Kasumi-1 (cell line): ENCODE measurements around the gene UCHL1.

ENCODE experiments used
- DNase-seq, 2 experiments: peaks; one replicate each; lab custom pipeline; 2025; lab: John Stamatoyannopoulos, UW

UCHL1 gene

DNA sequence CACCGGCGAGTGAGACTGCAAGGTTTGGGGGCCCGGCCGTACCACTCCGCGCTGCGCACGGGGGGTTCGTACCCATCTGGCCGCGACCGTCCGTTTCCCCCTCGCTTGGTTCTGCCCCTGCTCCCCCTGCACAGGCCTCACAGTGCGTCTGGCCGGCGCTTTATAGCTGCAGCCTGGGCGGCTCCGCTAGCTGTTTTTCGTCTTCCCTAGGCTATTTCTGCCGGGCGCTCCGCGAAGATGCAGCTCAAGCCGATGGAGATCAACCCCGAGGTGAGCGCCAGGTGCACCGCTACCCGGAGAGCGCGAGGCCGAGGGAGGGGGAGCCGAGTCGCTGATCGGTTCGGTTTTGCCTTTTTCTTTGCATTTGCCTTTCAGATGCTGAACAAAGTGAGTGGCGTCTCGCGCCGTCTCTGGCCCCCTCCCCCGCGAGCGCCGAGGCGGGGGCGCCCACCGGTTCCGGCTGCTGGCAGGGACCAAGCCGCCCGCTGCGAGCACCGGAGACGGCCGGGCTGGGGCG, at the start of gene UCHL1:
Gene UCHL1, plus strand, starts transcription at position 189 of the 517 bp plus-strand sequence. Its CDS starts 49 bp downstream, at position 238.
- no peak for DNase-seq

DNA sequence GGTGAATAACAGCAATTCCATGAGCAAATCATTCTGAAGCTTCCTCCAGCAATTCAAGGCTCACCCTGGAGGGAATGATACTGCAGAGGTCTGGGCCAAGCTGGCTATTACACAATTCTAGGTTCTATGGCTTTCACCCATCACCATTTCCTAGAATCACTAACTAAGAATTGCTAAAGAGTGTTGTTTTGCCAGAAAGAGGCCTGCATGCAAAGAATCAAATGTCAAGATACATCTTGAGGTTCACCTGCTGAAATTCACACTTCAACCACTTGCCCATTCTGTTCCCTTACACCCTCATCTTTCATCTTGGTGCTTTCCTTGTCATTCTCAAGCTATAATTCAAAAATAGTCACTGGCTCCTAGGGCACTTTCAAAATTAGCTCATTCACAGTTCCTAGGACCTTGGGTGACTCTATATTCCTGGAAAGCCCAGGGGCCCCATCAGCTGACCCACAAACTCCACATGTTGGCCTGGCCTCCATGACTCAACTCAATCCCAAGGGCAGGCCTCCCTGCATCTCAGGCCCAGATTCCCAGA, 49.4 kb upstream of the UCHL1 start:
- DNase-seq, result no peak

DNA sequence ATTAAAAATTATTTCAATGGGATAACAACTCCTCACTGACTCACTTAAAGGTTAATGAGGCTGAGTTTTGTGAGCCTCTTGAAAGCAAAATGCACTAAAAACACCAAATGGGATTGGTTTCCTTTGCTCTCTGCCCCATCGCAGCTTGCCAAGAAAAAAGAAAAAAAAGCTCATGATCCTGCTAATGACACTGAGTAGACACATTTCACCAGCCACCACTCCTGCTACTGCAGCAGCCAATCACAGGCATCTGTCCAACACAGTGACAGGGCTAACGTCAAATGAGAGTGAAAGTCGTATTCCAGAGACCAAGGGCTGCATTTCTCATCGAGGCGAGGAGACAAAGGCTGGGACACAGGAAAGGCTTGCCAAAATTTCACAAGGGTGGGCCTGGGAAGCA, 47.5 kb upstream of the UCHL1 start:
- no peak for DNase-seq

DNA sequence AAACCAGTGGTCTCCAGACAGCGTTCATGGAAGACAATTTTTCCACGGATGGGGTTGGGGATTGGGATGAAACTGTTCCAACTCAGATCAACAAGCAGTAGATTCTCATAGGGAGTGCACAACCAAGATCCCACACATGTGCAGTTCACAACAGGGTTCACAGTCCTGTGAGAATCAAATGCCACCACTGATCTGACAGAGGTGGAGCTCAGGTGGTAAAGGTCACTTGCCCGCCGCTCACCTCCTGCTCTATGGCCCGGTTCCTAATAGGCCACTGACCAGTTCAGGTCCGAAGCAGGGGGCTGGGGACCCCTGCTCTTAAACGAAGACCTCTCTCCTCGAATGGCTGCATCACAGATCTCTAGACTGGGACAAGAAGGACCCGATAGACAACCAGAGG, 46.8 kb upstream of the UCHL1 start:
- no peak for DNase-seq

DNA sequence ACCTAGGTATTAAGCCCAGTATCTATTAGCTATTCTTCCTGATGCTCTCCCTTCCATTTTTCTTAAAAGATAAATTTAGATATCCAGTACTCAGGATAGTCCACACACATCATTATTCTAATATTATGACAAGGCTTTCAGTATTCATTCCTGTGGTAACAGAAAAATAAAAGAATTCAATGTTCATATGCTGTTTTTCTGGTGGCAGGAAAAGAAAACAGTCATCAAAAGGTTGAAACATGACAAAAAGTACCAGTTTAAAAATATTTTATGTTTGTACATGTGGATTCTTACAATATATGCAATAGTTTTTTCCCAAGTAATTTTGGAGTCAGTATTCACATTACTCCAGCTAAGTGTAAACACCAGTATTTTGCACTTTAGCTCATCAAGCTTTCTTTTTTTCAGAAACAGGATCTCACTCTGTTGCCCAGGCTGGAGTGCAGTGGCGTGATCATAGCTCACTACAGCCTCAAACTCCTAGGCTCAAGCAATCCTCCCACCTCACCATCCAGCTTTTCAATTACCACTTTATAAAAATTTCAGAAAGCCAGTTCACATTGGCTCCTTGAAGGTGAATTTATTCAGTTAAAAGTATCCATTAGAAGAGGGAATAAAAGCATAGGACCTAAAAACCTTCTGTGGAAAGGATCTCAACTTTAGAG, 44.6 kb upstream of the UCHL1 start:
- no peak for DNase-seq

DNA sequence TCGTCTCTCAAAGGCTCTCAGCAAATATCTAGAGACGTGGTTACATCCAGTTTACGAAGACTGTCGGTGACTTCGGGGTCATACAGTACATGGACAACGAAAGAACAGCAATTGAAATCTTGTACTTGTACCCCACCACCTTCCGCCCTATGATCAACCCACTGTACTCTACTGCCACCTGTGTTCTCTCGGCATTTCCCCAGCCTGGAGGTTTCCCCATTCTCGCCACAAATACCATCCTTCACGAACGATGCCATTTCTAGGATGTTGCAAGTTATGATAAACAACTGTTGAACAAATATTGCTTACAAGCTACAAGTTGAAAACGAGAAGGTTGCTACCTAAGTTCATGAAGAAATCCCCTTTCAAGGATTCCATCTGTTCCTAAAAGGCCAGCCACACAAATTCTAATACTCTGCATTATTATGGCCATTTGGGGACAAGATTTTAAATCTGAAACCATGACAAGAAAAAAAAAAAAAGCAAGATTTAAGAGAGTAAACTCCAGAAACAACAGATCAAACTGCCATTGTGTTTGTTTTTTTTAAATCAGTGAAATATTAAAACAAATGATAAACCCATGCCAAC, 44.0 kb upstream of the UCHL1 start:
- DNase-seq, result peak; percentile 23 to 54

DNA sequence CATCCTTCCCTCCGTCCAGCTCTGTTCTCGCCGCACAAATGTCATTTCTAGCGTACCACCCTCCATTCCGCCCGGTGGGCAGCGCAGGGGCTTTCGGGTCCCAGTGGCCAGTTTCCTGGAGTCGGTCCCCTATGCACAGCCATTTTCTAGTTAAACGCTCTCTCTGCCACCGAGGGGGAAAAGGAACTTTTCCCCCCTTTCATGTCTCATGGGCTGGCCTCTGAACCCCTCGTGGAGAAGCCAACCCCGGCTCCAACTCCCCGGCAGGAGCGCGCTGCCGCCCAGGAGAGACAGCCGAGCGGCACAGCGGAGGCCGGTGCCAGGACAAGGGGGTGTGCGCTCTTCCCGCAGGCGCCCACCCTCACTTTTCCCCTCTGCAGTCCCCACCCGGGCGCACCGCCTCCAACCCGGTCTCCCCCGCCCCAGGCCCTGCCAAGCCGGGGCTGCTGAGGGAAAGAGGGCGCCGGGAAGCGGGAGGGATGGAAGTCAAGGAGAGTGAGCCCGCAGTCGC, 43.0 kb upstream of the UCHL1 start:
- DNase-seq, result peak in 1 of 2 experiments; percentile 21

DNA sequence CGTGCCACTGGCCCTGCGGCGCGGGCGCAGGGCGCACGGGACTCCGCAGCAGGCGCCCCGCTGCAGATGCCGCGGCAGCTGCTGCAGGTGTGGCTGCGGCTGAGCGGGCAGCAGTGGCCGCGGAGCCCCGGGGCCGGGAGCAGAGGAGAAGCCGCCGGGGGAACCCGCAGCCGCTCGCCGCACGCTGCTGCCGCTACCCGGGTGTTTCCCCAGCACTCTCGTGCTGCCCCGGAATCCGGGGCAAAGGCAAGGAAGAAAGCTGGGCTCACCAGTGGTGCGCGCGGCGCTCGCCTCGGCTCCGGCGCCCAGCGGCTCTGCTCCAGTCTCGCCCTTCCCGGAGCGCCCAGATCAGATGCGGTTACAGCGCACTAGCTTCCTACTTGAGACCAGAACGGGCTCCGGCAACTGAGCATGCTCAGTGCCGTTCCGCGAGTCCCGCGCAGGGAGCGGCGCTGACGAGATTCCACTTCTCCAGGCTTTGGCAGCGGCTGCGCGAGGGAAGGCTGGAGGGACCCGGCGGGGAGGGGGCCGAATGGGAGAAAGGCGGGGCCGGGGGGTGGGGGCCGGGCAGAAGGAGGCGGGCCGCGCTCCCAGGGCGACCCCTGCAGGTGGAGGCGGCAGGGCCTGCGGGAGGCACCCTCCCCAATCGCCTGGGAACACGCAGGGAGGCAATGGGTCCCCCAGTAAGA, 42.4 kb upstream of the UCHL1 start, which contains the start of gene APBB2:
Gene APBB2, minus strand, starts transcription at position 407 of the 689 bp plus-strand sequence. CDS start 181,288 bp downstream, outside the sequence.
- peak; percentile 90 to 93 for DNase-seq

DNA sequence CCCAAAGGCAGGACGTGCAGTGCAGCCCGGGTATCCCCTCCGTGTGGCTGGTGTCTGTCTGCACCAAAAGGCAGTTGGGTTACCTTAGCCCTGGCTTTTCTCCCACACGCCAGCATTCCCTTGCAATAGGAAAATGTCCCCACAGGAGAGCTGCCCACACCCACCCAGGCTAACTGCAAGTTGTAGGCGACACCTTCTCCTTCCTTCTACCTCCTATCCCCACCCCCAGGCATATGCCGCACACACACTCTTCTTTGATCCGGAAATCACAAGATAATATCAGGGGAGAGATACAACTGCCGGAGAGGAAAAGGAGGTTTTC, 41.9 kb upstream of the UCHL1 start:
- DNase-seq, result no peak

DNA sequence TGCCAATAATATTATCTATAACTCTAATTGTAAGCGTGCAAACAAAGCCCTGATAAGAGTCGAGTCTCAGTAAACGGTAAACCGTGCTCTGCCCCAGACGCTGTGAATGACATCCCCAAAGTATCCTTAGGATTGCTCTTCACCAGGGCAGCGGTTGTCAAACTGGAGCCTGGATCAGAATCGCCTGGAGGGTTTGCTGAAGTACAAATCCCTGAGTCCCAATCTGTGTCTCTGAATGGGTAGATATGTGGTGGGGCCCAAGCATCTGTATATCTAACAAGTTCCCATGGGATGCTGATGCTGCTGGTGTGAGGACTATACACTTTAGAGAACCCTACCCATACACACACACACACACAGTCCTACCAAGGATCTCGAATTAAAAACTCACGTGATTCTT, 41.6 kb upstream of the UCHL1 start:
- no peak for DNase-seq

DNA sequence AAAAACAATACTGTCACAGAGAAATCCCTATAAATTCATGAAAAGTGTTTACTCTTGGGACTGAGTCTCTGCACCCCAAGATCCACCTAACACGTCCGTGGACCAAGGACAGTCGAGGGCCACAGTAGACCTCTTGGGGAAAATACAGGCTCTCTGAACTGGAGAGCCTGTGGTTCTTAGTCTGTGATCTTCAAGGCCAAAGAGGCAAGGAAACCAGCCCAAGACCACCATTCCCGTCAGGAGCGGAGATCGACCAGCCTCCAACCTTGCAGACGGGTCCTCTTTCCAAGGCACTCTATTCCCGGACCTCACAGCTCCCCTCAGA, 40.8 kb upstream of the UCHL1 start:
- no peak for DNase-seq

DNA sequence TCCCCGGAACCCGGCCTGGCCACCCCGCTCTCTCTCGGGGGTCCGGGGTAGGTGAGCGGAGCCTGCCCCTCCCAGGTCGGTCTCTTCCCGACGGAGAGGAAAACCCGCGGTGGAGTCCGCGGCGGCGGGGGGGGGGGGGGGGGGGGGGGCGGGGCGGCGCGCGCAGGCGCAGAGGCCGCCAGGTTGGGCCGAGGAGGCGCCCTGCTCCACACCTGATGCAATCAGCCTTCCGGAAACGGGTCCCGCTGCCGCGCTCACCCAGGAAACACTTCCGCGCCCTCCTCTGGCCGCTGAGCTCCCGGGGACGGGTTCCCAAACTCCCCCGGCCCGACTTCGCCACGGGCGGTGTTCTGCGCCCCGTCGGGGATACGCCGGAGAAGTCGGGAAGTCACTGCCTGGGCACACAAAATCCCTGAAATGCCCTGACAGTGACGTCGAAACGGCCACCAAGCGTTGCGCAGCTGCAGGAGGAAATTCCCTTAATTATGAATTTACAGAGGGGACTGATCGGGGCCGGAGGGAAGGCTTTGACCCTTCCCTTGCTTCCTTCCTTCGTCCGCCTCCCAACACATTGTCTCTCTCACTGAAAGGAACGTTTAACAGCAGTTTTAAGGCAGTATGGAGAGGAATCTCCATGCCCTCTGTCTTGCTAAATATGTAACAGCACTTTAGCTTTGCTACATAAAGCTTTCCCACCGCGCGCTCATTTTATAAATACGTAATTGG, 40.3 kb upstream of the UCHL1 start:
- DNase-seq, result peak; percentile 50 to 58

DNA sequence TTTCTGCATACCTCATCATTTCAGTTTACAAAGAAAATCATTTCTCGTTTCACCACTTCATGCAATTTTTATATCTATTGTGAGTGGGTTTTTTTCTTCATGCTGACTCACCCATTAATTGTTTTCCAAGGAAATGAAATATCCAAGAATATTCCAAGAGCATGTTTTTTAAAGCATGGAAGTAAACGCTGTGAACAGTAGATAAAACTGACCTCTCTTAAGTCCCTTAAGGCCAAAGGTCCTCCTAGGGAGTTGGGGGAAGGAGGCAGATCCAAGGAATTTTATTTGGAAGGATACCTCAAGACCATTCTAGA, 39.8 kb upstream of the UCHL1 start:
- no peak for DNase-seq

DNA sequence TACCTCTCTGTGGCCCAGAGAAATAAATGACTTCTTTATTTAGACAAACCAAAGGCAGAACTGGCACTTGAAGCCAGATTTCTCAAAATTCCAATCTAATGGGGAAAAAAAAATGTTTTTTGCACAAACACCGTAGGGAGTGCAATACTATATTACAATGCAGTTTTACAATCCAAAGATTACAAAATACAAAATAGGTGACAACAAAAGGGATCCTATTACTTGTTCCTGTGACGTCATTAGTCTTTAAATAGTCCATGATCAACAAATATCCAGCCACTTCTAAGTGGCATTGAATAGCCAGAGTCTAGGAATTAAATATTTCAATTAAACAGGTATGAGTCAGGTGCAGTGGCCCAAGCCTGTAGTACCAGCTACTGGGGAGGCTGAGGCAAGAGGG, 39.4 kb upstream of the UCHL1 start:
- no peak for DNase-seq

DNA sequence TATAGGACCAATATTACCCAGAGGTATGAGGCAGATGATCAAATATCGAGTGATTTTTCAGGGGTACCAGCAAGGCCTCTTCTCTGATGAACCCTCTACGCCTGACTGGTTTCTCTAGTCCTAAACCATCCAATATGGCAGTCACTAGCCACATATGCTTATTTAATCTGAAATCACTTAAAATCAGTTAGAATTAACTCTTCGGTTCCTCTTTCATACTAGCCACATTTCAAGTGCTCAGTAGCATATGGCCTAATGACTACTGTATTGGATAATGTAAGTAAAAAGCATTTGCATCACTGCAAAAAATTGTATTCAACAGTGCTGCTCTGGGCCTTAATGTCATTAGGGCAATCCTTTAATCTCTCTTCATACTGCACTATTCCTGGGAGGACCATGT, 38.0 kb upstream of the UCHL1 start:
- DNase-seq, result no peak

DNA sequence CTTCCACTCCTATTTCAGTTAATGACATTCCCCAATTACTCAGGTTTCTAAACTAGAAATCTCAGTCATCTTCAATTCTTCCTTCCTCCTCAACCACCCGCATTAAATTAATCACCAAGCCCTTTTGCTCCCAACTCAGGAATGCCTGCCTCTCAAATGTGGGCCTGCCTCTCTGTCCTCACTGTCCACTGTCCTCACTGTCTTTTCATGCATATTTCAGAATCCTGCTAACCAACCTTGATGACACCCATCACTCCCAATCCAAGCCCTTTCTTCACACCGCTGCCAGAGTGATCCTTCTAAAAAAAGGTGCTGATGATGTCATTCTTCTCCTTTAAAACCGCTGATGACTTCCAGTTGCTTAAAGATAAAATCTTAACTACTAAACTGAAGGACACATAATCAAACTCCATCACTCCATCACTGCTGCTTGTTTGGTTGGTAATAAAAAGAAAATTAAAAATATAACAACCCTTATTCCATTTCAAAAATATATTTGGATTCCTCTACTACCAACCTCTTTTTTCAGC, 37.2 kb upstream of the UCHL1 start:
- DNase-seq, result no peak

DNA sequence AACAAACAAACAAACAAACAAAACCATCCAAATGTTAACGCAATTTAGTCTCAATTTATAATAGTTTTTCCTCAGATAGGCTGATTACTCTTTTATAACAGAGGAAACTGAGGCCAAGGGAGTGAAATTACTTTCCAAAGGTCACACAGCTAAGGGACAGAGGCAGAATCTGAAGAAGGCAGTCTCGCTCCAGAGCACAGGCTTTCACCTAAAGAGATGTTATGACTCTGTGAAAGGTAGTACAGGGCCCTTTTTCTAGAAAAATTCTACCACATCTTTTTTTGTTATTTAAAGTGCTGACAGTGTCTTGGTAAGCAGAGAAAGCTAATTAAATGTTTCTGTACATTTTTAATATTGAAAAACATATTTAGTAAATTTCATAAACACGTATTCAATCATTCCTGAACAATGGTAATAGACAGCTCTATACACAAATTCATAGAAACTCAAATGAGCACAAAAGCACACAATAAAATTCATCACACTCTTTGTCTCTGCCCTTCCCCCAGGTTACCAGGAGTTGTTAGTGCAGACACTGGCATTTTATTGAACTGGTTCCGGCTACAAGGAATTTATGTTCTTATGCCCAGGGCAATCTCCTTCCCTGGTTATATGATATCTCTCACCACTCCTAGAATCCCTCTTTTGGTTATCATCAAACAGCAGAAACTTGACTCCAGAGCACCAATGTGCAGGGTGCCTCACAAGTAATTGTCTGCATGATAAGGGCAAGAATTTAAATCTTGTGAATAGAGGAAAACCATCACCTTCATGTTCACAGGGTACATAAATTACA, 34.7 kb upstream of the UCHL1 start:
- DNase-seq, result no peak

DNA sequence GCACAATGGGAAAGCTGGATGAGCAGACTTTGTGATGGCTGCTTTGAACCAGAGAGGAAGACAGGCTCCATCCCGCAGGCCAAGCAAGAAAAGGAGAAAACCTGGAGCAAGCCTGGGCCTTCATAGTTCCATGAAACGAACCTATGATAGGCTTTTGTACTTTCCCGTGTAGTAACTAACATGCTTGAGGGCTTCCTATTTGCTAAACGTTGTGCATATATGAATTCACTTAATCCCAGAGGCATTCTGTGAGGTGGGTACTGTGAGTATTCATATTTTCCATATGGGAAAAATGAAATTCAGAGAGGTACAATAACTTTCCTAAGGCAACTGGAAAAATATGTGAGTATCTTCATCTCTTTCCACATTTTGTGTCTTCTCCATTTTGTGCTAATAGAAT, 28.8 kb upstream of the UCHL1 start:
- DNase-seq, result no peak

DNA sequence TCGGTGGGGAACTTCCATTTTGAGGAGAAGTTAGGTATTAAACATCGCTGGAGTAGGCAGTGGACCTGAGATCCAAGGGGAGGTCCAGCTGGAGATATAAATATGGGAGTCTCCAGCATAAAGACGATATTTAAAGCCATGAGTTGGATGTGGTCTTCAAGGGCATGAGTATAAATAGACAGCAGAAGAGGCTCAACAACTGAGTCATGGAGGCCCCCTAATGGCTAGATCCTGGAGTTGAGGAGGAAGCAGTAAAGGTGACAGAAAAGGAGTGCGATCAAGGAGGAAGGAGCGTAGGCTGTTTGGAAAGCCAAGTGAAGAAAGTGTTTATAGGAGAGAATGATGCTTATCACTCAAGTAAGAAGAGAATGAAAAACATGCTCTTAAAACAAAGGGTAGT, 24.3 kb upstream of the UCHL1 start:
- DNase-seq, result no peak

DNA sequence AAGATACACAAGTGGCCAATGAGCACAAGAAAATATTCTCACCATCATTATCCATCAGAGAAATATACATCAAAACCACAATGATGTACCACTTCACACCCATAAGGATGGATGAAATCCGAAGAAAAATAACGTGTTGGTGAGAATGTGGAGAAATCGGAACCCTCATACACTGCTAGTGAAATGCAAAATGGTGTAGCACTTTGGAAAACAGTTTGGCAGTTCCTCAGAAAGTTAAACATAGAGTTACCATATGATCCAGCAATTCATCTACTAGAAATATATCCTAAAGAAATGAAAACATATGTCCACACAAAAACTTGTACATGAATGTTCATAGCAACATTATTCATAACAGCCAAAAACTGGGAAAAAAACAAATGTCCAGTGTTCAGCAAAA, 23.9 kb upstream of the UCHL1 start:
- no peak for DNase-seq

DNA sequence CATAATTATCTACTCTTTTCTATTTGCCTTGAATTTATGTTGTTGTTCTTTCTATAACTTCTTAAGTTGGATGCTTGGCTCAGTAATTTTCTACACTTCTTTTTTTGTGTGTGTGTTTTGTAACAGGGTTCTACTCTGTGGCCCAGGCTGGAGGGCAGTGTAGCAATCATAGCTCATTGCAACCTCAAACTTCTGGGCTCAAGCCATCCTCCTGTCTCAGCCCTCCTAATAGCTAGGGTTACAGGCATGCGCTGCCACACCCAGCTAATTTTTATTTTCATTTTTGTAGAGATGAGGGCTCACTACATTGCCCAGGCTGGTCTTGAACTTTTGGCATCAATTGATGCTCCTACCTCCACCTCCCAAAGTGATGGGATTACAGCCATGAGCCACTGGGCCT, 20.7 kb upstream of the UCHL1 start:
- DNase-seq, result no peak
